RWPE1 (cell line): ENCODE results near the gene CBFA2T3.

Source experiments
- CTCF ChIA-PET: fragments of 350-600 bp; sonication (Branson Sonifier 250); formaldehyde crosslinking; extraction: SDS; loops from one replicate; lab custom pipeline; 2021; lab: Yijun Ruan, JAX
- POLR2A ChIA-PET: fragments of 400-600 bp; formaldehyde crosslinking; extraction: SDS; loops from one replicate; lab custom pipeline; 2020; ENCODE audit warnings: antibody characterized with exemption; ENCODE audit not compliant: low non-redundant PET; lab: Yijun Ruan, JAX
- DNase-seq: peaks from one replicate; pipeline ENCODE4 v3.0.0; 2012; ENCODE audit warnings: low spot score
- H3K27ac ChIP-seq: fragments of 450-650 bp; 2 replicates; pipeline ENCODE4 v1.5.1; 2017
- TF ChIP-seq, protein P1 (sequence below): fragments of 450-650 bp; conservative IDR thresholded peaks from 2 replicates; pipeline ENCODE4 v1.5.1; 2017; ENCODE audit warnings: low read depth, mild to moderate bottlenecking

CBFA2T3 gene

GRCh38 chr16:88874938-88875599 lies 101.9 kb downstream of the CBFA2T3 start:
- H3K27ac ChIP-seq, result no peak overlapping the region
- no peak for DNase-seq
- TF ChIP-seq, protein P1, sequence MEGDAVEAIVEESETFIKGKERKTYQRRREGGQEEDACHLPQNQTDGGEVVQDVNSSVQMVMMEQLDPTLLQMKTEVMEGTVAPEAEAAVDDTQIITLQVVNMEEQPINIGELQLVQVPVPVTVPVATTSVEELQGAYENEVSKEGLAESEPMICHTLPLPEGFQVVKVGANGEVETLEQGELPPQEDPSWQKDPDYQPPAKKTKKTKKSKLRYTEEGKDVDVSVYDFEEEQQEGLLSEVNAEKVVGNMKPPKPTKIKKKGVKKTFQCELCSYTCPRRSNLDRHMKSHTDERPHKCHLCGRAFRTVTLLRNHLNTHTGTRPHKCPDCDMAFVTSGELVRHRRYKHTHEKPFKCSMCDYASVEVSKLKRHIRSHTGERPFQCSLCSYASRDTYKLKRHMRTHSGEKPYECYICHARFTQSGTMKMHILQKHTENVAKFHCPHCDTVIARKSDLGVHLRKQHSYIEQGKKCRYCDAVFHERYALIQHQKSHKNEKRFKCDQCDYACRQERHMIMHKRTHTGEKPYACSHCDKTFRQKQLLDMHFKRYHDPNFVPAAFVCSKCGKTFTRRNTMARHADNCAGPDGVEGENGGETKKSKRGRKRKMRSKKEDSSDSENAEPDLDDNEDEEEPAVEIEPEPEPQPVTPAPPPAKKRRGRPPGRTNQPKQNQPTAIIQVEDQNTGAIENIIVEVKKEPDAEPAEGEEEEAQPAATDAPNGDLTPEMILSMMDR, result no peak
- POLR2A ChIA-PET, result no interaction called here
- CTCF ChIA-PET, result no interaction called here

- CTCF ChIA-PET, result interaction anchor here (0.9 kb wide), 1 partner anchor 60 kb away, joined by 3 read pairs; no protein-coding TSS in a partner anchor
- POLR2A ChIA-PET, result no interaction called here
- DNase-seq, result no peak
- TF ChIP-seq, protein P1, result no peak
- no peak overlapping the region for H3K27ac ChIP-seq
Measured at GRCh38 chr16:88872650-88873331, 104.2 kb downstream of the CBFA2T3 start.

- TF ChIP-seq, protein P1, result no peak
- no peak overlapping the region for H3K27ac ChIP-seq
- DNase-seq, result no peak
- ChIA-PET POLR2A (no interaction called here), CTCF (no interaction called here)
Measured at GRCh38 chr16:88871730-88872416, 105.1 kb downstream of the CBFA2T3 start.

DNA sequence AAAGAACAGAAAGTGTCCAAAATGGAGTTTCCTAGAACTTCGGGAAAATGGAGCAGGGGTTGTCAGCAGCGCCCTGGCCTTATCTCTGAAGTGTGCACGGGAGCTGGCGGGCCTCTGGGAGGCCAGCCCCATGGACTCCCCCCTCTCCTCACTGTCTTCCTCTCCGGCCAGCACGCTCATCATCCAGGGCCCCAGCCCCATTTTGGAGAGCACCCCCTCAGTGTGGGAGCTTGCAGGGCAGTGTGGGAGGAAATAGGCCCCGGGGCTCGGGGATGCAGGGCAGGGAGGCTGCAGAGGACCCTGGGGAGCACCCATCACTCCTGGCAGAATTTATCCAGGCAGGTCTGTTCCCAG lies 105.7 kb downstream of the CBFA2T3 start:
- TF ChIP-seq, protein P1, result no peak

DNA sequence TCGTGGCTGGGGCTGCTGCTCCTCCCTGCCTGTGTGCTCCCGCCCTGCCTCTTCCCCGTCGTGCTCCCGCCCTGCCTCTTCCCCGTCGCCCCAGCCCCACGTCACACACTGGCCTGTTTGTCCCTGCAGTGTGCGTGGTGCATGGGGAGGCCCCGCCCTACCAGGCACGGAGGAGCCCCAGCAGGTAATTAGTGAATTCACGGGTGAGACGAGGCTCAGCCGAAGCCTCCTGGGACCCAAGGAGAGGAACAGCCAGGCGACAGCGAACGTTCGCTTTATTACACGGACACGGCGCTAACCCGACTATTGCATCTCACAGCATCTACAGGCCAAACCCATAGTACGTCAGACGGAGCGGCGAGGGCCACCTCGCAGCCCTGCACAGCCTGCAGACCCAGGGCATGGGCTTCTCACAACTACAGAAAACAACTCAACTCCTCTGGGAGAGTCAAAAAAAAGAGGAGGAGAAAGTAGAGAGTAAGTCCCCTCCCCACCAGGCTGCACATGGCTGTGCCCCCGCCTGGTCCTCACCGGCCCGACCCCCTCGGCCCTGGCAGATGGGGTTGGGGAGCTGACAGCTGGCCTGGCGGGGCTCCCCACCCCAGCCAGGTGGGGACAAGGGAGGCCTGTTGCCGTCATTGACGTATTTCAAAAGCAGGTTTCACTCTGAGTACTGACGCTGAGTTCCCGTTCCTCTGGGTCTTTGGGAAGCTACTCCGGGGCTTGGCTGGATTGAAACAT lies 106.2 kb downstream of the CBFA2T3 start:
- no peak overlapping the region for H3K27ac ChIP-seq
- TF ChIP-seq, protein P1, result no peak
- CTCF ChIA-PET, result no interaction called here
- POLR2A ChIA-PET, result no interaction called here
- no peak for DNase-seq

More for the DNA sequence above, 105.7 kb downstream of the CBFA2T3 start:
- CTCF ChIA-PET, result no interaction called here
- H3K27ac ChIP-seq, result no peak overlapping the region
- no peak for DNase-seq
- POLR2A ChIA-PET, result no interaction called here

GRCh38 chr16:88869673-88869980 lies 107.4 kb downstream of the CBFA2T3 start:
- no peak overlapping the region for H3K27ac ChIP-seq
- TF ChIP-seq, protein P1, result no peak
- no peak for DNase-seq
- ChIA-PET CTCF (interaction anchor here (0.7 kb wide), 1 partner anchor 502 kb away, joined by 4 read pairs; no protein-coding TSS in a partner anchor), POLR2A (no interaction called here)
